HFFc6 (cell line): ENCODE results near the gene ARHGAP1. TPM values are rescaled to one million over a fixed set of nuclear protein-coding genes. Genes with fewer than 3 reads are reported as not detected.

Source experiments
- DNase-seq: peaks from one replicate; pipeline ENCODE4 v3.0.0-alpha.2; 2018
- H3K27ac Mint-ChIP-seq: 2 replicates; pipeline ENCODE4 v1.8.0; 2020; ENCODE audit warnings: mild to moderate bottlenecking, mixed read lengths
- H3K27me3 Mint-ChIP-seq: 2 replicates; pipeline ENCODE4 v1.8.0; 2021; ENCODE audit warnings: mild to moderate bottlenecking, moderate library complexity, mixed read lengths; ENCODE audit not compliant: insufficient read depth
- H3K36me3 Mint-ChIP-seq: 2 replicates; pipeline ENCODE4 v1.8.0; 2021; ENCODE audit warnings: low read depth, mixed read lengths
- H3K4me1 Mint-ChIP-seq: 2 replicates; pipeline ENCODE4 v1.8.0; 2020; ENCODE audit warnings: low read depth, mixed read lengths
- H3K4me3 Mint-ChIP-seq: 2 replicates; pipeline ENCODE4 v1.8.0; 2020; ENCODE audit warnings: mild to moderate bottlenecking, moderate library complexity, mixed read lengths
- H3K9me3 Mint-ChIP-seq: 2 replicates; pipeline ENCODE4 v1.8.0; 2020; ENCODE audit warnings: mild to moderate bottlenecking, mixed read lengths
- total RNA-seq, 6 experiments: library from RNA; stranded (reverse); fragmentation: NEBNext Ultra II Directional; extraction: Animal tissue kit (Norgen Biotek cat#: 25700); gene quantifications; 2 replicates in 1 of 6; 3 replicates in 5 of 6; pipeline ENCODE4 v1.2.3, GENCODE V29; 2021
- TF ChIP-seq, protein P1 (sequence below): fragments of 200-600 bp; sonication (generic); IDR thresholded peaks from 2 replicates; pipeline ENCODE4 v1.5.0; 2021; ENCODE audit warnings: antibody characterized with exemption, mild to moderate bottlenecking

The ARHGAP1 gene
- total RNA-seq, 6 experiments from 2014 or later = 107 to 134 (median 110) TPM

DNA sequence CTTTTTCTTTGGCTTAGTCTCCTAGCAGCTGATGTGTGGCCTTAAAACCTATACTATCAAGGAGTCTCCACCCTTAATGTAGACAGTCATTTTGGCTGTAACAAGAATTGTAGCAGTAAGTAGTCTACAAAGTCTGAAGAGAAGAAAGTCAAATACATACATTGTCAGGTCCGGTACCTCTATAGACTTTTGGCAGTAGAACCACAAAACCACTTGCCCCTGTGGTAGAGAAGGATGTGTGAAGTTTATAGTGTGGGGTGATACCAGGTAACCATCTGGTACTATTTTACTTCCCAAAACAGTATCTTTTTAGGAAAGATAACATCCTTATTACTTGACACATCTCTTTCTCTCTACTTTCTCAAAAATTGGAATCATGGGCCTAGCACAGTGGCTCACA lies 67.9 kb downstream of the ARHGAP1 start:
- Mint-ChIP-seq H3K36me3 (no peaks in the 10 kb centered on the region), H3K27ac (no peak overlapping the region), H3K9me3 (no peaks in the 10 kb centered on the region), H3K27me3 (no peaks in the 10 kb centered on the region), H3K4me3 (no peak overlapping the region), H3K4me1 (no peaks in the 10 kb centered on the region)
- TF ChIP-seq, protein P1, sequence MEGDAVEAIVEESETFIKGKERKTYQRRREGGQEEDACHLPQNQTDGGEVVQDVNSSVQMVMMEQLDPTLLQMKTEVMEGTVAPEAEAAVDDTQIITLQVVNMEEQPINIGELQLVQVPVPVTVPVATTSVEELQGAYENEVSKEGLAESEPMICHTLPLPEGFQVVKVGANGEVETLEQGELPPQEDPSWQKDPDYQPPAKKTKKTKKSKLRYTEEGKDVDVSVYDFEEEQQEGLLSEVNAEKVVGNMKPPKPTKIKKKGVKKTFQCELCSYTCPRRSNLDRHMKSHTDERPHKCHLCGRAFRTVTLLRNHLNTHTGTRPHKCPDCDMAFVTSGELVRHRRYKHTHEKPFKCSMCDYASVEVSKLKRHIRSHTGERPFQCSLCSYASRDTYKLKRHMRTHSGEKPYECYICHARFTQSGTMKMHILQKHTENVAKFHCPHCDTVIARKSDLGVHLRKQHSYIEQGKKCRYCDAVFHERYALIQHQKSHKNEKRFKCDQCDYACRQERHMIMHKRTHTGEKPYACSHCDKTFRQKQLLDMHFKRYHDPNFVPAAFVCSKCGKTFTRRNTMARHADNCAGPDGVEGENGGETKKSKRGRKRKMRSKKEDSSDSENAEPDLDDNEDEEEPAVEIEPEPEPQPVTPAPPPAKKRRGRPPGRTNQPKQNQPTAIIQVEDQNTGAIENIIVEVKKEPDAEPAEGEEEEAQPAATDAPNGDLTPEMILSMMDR = no peak
- no peak for DNase-seq

DNA sequence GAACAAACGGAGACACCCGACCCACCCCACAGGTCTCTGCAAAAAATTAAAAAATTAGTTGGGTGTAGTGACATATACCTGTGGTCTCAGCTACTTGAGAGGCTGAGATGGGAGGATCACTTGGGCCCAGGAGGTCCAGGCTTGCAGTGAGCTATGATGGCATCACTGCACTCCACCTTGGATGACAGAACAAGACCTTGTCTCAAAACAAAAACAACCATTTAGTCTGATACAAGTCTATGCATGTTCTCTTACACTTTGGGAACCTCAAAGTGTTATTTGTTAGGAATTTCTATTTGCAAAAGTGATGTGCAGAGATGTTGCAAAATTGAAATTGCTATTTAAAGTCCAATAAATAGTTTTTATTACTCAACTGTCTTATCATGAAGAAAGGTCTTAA lies 68.7 kb downstream of the ARHGAP1 start:
- no peaks in the 10 kb centered on the region for H3K36me3 Mint-ChIP-seq

DNA sequence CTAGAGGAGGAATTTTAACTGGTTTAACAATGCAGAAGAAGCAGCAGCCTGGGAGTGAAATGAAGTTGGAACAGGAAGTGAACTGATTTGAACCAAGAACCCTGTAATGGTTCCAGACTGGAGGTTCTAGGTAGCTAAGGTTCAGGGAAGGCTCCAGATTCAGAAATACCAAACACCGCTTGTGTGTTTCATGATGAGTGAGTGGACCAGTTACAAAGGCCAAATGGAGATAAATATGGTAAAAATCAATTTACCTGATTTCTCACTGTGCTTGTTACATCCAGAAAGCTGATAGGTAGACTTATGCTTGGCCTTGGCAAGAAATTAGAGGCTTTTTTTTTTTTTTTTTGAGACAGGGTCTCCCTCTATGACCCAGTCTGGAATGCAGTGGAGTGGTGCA lies 70.2 kb downstream of the ARHGAP1 start:
- no peaks in the 10 kb centered on the region for H3K9me3 Mint-ChIP-seq
- H3K36me3 Mint-ChIP-seq = peaks cover 6% of the 10 kb centered on the region; the same call in 1 of the 2 replicates
- no peak for DNase-seq
- no peak overlapping the region for H3K27ac Mint-ChIP-seq
- H3K4me1 Mint-ChIP-seq = no peaks in the 10 kb centered on the region
- no peaks in the 10 kb centered on the region for H3K27me3 Mint-ChIP-seq
- TF ChIP-seq, protein P1 = no peak
- H3K4me3 Mint-ChIP-seq = no peak overlapping the region

More for the DNA sequence above, 68.7 kb downstream of the ARHGAP1 start:
- no peak for DNase-seq
- H3K4me1 Mint-ChIP-seq = no peaks in the 10 kb centered on the region
- H3K4me3 Mint-ChIP-seq = no peak overlapping the region
- no peaks in the 10 kb centered on the region for H3K9me3 Mint-ChIP-seq
- TF ChIP-seq, protein P1 = no peak
- H3K27me3 Mint-ChIP-seq = no peaks in the 10 kb centered on the region
- H3K27ac Mint-ChIP-seq = no peak overlapping the region

DNA sequence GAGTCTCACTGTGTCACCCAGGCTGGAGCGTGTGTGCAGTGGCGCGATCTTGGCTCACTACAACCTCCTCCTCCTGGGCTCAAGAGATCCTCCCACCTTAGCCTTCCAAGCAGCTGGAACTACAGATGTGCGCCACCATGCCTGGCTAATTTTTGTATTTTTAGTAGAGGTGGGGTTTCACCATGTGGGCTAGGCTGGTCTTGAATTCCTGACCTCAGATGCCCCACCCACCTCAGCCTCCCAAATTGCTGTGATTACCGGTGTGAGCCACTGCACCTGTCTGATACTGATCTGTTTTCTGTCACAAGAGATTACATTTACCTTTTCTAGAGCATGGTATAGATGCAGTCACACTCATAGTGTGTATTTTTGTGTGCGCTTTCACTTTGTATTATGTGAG lies 71.5 kb downstream of the ARHGAP1 start:
- TF ChIP-seq, protein P1 = no peak
- H3K27me3 Mint-ChIP-seq = no peaks in the 10 kb centered on the region; the same call in 1 of the 2 replicates
- no peaks in the 10 kb centered on the region for H3K9me3 Mint-ChIP-seq
- no peaks in the 10 kb centered on the region for H3K4me1 Mint-ChIP-seq
- no peak overlapping the region for H3K4me3 Mint-ChIP-seq
- peaks cover 7% of the 10 kb centered on the region; the same call in 1 of the 2 replicates for H3K36me3 Mint-ChIP-seq
- DNase-seq = no peak
- H3K27ac Mint-ChIP-seq = no peak overlapping the region

Other genes starting within 250 kb of the ARHGAP1 start
- gene AMBRA1, start 106.6 kb downstream of the ARHGAP1 start, total RNA-seq = 10 to 100 TPM; 23.2 to 25.9 (median 24.4) TPM
- gene HARBI1, start 83.4 kb downstream of the ARHGAP1 start, total RNA-seq = 1 to 10 TPM; 3.8 to 5.2 (median 4.7) TPM
- gene ATG13, start 83.1 kb downstream of the ARHGAP1 start, total RNA-seq = 10 to 100 TPM; 64.2 to 94.0 (median 85.3) TPM
- gene ZNF408, start 412 bp upstream of the ARHGAP1 start, total RNA-seq = 10 to 100 TPM in 1 of 6 experiments, 1 to 10 TPM in 5; 7.6 to 12.3 (median 9.0) TPM
- gene F2, start 18.6 kb upstream of the ARHGAP1 start, total RNA-seq = not detected
- 100 to 1,000 TPM in 5 of 6 experiments, 10 to 100 TPM in 1; 87.8 to 125 (median 116) TPM for gene CKAP5, start 145.7 kb upstream of the ARHGAP1 start, total RNA-seq
- 1 to 10 TPM; 1.4 to 2.1 (median 1.8) TPM for gene LRP4, start 217.9 kb upstream of the ARHGAP1 start, total RNA-seq
- 10 to 100 TPM; 19.4 to 29.2 (median 27.1) TPM for gene CSTPP1, start 236.1 kb upstream of the ARHGAP1 start, total RNA-seq